A549 (cell line): ENCODE results near the gene TCF23.

ENCODE experiments used
- CBX8 ChIP-seq: fragments of 200-600 bp; sonication (generic); IDR thresholded peaks from 2 replicates; pipeline ENCODE4 v1.6.1; 2016
- CTCF ChIP-seq: fragments of >200 bp; sonication (Bioruptor Twin); formaldehyde crosslinking; IDR thresholded peaks from 3 replicates; pipeline ENCODE4 v1.5.1; 2016
- ELK1 ChIP-seq: fragments of 150-350 bp; IDR thresholded peaks from 2 replicates; pipeline ENCODE4 v1.6.1; 2014; ENCODE audit warnings: low read depth, mild to moderate bottlenecking, low read length
- HEYL ChIP-seq: fragments of 250-450 bp; sonication (Bioruptor Pico); IDR thresholded peaks from 2 replicates; pipeline ENCODE4 v1.8.0; 2021; ENCODE audit warnings: mild to moderate bottlenecking, moderate library complexity
- KDM5A ChIP-seq: fragments of 200-600 bp; sonication (generic); IDR thresholded peaks from 2 replicates; pipeline ENCODE4 v1.6.1; 2016; ENCODE audit warnings: antibody characterized with exemption, mild to moderate bottlenecking
- MAX ChIP-seq: IDR thresholded peaks from 2 replicates; pipeline ENCODE4 v1.6.1; 2012
- POLR2A ChIP-seq: IDR thresholded peaks from 2 replicates; pipeline ENCODE4 v1.6.1; 2012; ENCODE audit warnings: mild to moderate bottlenecking, low read length
- TFCP2L1 ChIP-seq: fragments of 250-450 bp; sonication (Bioruptor Pico); IDR thresholded peaks from 2 replicates; pipeline ENCODE4 v1.5.0; 2021; ENCODE audit warnings: mild to moderate bottlenecking

GRCh38 chr2:27204566-27204965 is 55.8 kb downstream of the TCF23 start:
- TF ChIP-seq POLR2A (no peak), HEYL (CRISPR knock-in tag) (no peak), KDM5A (no peak), CBX8 (no peak), ELK1 (no peak), MAX (no peak), TFCP2L1 (no peak), CTCF (no peak)
